Measurements from ENCODE around the gene DNAJC17. TPM values are rescaled to one million over a fixed set of nuclear protein-coding genes. Genes with fewer than 3 reads are reported as not detected.

Gene DNAJC17
- total RNA-seq, 1 donor from 2014 or later, result 20.8 TPM

DNA sequence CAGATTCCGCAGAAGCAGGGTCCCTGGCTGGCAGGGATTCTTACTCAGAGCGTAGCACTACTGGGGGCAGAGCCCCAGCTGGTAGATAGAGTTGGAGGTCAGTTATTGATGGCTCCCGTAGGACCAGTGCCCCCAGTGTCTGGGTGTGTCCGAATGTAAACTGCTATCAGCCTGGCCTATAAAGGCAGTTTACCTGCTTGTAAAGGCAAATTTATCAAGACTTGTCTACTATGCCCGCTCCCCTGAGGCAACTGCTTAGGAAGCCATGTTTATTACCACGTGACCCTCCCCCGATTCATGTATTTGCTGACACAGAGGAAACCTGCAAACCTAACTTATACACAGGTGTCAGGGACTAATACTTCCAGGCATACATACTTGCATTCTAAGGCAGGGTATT is 21.8 kb upstream of the DNAJC17 start:
- ATAC-seq, result no peak

DNA sequence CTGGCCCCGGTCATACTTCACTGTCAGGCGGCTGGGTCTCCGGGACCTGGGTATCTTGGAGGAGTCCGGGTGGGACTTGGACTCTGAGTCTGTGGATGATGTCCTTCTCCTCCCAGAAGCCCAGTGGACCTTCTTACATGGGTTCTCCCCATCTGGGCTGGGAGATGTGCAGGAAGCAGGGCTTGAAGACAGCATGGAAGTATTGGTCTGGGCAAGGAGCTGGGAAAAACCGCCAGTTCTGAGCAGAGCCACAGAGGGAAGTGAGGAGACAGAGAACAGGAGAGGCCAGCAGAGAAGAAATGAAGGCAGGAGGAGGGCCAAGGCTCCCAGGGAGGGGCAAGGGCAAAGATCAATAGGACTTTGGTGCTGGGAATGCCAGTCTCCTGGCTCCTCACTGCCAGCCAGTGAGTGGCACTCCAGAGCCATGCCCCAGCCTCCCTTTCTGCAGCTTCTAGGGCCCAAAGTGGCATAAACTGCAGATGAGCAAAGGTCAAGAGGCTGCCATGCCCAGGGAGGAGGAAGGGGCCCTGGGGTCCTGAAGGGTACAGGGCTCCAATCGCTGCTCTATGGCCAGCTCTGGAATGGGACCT is 21.3 kb upstream of the DNAJC17 start, which contains the start of gene PPP1R14D:
TSS of gene PPP1R14D (minus strand) at position 262 of the 590 bp plus-strand sequence. CDS start at position 195, 67 bp downstream.
- no peak for ATAC-seq

DNA sequence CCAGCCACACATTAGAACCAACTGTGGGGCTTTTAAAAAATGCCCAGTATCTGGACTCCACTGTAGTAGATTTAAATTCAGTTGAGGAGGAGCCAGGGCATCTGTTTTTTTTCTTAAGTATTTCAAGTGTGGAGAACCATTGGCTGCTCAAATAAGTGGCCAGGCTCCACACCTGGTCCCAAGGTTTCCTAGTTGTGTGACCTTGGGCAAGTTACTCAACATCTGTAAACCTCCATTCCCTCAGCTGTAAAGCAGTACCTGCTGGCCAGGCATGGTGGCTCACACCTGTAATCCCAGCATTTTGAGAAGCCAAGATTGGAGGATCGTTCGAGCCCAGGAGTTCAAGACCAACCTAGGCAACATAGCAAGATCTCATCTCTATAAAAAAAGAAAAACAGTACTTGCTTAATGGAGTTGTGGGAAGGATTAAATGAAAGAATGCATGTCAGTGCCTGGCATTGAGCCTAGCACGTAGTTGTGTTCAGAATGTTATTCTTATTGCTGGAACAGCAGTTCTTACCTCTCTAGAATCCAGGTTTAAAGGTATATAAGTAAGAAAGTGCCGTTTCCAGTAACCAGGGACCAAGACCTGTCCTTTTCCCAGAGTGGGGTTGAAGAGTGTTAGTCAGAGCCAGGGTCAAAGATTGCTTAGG is 19.3 kb upstream of the DNAJC17 start:
- ATAC-seq, result no peak

DNA sequence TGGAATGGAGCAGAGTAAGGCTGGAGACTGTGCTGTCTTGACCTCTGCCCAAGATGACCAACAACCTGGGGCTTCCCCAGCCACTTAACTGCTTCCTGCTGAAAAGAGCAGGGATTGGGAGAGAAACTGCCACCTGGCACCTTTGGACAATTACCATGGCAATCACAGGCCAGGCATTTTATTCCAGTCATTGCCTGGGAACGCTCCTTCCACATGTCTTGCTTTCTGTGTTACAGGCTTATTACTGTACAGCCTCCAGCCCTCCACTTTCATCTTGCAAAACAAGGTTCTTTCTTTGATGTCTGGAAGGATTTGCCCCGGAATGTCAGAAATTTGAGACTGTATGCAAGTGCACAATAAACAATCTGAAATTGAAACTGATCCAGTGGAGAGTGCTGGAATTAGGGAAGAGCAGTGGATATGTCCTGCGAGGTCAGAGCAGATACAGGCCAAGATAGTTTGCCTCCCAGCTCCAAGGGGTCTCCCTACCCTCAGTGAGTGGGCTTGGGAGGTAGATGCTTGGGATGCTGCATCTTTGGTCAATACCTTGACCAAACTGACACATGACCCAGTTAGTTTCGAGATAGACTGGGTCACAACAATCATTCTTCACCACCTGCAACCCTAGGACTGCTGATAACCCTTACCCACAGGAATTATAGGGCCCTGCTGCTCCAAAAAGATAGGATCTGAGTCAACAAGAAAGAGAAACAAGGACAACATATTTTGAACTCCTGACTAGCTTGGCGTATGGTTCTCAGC is 18.6 kb upstream of the DNAJC17 start:
- peak; percentile 61 for ATAC-seq

DNA sequence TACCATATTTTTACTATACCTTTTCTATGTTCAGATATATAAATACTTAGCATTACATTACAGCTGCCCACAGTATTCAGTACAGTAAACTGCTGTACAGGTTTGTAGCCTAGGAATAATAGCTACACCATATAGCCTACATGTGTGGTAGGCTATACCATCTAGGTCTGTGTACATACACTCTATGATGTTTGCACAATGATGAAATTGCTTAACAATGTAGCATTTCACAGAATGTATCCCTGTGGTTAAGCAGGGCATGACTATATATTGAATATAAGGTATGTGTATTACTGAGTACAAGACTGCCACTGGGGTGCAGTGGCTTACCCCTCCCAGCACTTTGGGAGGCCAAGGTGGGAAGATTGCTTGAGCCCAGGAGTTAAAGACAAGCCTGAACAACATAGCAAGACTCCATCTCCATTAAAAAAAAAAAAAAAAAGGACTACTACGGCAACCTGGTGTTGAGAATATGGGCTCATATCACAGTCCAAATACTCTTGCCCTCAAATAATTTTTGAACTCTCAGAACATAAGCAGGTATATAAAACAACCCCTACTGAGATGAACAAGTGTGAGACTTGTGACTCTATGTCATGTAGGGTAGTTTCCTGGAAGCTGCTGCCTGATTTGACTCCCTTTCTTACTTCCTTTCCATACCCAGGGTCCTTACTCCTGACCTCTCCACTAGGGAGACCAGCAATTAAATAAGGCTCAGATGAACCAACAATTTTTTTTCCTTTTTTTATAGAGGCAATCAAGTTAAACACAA is 16.5 kb upstream of the DNAJC17 start:
- peak; percentile 86 for ATAC-seq

DNA sequence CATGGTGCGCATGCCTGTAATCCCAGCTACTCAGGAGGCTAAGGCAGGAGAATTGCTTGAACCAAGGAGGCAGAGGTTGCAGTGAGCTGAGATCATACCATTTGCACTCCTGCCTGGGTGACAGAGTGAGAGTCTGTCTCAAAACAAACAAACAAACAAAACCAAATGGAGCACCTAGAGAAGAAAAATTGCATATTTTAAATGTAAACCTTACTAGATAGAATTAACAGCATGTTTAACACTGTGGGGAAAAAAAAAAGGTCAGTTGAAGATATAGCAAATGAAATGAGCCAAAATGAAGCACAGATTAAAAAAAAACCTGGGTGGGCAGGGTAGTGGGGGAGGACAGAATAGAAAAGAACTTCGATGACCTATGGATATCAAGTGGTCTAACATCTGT is 13.9 kb upstream of the DNAJC17 start:
- no peak for ATAC-seq

DNA sequence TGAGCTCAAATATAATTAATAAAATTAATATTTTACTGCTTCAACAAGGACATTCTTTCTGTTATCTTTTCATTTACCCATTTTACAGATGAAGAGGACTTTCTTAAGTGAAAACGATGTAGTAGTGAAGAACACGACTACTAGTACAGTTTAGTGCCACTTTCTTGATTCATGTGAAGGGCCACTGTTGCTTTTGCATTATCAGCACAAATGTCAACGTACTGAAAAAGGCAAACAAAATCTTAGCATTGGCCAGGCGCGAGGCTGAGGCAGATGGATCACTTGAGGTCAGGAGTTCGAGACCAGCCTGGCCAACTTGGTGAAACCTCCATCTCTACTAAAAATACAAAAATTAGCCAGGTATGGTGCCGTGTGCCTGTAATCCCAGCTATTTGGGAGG is 11.8 kb upstream of the DNAJC17 start:
- no peak for ATAC-seq

DNA sequence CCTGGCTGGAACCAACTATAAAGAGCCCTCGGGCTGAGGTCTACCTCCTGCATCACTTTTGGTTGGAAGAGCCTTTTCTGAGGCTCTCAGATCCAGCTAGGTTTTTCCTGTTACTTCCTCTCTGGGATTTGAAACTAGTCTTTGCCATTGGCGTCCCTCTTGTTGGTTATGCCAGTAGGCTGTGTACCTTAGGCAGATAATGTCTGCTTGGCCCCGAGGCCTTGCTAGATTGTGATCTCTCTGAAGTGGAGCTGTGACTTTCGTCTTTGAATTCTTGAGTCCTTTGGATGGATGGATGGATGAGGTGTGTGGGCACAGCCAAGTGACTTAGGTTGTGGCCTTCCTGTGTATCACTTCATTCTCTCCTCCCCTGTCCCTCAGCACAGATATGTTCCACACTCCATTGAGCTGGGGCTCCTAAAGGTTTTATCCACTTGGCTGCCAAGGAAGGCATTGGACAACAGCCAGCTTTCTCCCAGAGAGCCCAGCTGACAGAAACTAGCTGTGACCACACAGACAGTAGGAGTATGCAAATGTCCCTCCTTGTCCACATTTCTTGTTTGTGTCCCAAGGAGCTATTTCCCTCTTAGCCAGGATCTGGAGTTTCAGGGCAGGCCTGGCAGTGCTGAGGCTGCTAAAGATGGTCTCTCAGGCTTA is 7.9 kb upstream of the DNAJC17 start:
- ATAC-seq, result no peak

DNA sequence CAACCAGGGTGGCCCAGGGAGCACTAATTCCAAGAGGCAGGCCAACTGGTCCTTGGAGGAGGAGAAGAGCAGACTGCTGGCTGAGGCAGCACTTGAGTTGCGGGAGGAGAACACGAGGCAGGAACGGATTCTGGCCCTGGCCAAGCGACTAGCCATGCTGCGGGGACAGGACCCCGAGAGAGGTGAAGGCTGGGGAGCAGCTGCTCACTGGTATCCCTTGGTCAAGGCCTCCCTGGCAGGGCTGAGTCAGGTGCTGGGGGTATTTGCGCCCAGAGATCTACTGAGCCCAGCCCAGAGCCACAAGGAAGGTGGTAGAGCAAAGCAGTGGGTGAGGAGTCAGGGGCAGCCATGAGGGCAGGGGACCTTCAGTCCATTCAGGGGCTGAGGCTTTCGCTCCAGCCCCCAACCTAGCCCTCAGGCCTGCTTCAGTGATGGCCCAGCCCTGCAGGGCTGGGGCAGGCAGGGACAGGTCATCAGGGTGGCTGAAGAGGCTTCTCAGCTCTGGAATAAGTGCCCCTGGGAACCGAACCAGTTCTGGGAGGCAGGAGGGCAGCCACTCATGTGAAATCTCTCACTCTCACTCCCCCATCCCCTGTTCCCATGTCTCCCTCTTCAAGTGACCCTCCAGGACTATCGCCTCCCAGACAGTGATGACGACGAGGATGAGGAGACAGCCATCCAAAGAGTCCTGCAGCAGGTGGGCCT is 5.6 kb upstream of the DNAJC17 start:
- no peak for ATAC-seq

DNA sequence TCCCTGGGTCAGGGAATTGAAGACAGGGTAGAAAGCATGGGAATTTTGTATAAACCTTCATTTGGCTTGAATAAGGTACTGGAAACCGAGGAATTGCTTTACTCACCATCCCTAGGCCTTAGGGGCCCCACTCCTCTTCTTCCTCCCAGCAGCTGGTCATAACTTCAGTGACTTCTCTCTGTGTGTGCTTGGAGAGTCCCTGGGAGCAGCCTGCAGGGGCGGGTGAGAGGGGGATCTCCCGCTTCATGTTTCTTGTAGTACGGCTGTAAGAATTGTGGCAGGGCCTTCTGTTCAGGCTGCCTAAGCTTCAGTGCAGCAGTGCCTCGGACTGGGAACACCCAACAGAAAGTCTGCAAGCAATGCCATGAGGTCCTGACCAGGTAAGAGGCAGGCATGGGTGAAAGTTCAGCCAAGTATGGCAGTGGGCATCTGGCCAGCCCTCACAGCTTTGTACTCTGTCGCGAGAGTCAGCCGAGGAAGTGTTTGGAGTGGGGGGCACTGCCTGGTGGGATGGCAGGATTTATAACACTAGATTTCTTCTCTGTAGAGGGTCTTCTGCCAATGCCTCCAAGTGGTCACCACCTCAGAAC is 1.7 kb upstream of the DNAJC17 start:
- no peak for ATAC-seq

DNA sequence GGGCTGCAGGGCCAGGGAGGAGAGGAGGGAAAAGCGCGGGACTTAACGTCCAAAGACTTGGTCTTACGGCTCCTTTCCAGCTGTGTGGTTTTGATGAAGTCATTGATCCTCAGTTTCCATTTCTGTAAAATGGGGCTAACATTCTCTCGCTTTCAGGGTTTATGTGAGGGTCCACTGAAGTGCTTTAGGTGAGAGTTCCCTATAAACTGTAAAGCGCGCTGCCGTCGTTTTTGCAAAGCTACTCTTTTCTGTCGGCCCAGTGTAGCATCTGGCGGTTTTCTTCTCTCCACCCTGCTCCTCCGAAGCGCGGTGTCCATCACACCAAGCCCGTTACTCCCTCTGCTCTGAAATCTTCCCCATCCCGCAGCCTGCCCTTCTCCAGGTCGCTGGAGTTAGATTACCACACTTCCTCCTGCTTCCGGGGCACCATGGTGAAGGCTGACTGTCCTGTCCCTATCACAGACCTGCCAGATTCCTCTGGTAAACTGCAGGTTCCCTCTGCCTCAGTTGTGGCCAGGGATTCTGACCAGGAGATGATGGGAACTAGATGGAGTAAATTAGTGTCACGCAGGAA is 702 bp upstream of the DNAJC17 start:
- peak; percentile 1 for ATAC-seq

DNA sequence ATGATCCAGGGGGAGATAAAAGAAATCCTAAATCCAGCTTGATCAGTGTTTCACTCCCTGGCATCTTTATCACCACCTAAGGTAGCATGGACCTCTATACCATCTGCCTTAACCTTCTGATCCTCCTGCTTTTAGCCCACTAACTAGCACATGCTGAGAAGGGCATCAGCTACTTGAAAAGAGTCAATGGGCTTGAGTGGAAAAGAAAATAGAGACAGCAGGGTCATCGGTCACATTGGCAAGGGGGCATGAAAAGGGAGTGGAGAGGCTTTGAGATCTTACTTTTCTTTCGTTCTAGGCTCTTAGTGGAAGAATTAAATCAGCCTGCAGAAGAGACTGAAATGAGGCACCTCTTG is 623 bp downstream of the DNAJC17 start:
- no peak for ATAC-seq

DNA sequence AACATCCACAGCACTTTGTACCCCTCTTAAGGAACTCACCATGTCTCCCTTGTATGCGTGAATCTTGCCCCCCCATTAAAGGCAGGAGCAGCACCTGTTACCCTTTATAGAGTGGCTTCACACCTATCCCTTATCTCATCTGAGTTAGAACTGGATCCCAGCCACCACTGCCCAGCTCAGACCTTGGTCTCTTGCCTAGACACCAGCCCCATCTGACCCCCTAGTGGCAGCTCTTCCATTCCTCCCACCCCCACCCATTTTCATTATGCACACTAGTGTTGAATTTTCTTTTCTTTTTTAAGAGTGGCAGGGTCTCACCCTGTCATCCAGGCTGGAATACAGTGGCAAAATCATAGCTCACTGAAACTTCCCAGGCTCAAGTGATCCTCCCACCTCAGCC is 3.6 kb downstream of the DNAJC17 start:
- ATAC-seq, result no peak

DNA sequence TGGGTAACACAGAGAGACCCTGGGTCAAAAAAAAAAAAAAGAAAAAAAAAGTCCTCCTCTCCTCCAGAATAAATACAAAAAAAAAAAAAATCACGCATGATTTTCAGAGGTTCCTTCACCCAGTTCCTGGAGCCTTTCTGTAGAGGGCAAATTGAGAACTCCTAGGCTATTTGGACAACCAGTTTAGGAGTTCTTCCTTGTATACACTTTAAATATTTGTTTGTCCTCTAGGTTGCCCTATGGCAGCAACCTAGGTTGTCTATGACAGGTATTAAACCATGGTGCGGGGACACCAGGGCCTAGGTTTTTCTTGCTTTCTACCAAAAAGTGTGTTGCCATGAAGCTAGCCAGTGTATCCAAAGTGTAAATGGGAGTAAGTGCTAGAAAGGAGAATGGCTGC is 4.2 kb downstream of the DNAJC17 start:
- ATAC-seq, result no peak

DNA sequence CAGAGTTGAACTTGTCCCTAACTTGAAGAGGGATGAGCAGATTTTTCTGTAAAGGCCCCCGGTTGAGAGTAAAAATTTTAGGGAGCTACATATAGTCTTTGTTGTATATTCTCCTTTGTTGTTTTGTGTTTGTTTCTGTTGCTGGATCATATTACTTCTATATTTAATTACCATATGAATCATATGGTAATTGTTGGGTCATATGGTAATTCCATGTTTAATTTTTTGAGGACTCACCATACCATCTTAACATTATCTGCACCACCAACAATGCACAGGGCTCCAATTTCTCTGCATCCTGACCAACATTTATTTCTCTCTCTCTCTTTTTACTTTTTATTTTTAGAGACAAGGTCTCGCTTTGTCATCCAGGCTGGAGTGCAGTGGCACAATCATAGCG is 7.8 kb downstream of the DNAJC17 start:
- no peak for ATAC-seq

DNA sequence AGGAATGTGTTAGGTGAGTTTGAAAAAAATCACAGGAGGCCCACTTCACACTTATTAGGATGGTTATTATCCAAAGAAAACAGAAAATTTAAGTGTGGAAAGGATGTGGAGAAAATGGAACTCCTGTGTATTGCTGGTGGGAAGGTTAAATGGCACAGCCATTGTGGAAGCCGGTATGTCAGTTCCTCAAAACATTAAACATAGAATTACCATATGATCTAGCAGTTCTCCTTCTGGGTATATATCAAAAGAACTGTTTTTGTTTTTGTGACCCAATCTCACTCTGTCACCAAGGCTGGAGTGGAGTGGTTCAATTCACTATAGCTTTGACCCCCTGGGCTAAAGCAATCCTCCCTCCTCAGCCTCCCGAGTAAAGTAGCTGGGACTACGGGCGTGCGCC is 10.8 kb downstream of the DNAJC17 start:
- no peak for ATAC-seq

DNA sequence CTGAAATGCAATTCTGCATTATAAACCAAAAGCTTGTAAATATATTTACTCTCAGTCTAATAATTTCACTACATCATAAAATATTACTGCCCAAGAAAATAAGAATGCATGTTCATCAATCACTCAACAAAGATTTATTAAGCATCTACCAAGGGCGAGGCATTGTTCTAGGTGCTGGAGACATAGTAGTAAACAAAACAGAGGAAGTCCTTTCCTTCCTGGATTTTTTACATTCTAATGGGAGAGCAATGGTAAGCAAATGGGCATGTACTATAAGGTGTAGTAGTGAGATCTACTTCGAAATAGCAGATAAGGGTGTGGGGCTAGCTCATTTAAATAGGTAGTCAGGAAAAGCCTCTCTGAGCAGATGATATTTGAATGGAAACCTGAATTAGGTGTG is 11.2 kb downstream of the DNAJC17 start:
- ATAC-seq, result no peak

DNA sequence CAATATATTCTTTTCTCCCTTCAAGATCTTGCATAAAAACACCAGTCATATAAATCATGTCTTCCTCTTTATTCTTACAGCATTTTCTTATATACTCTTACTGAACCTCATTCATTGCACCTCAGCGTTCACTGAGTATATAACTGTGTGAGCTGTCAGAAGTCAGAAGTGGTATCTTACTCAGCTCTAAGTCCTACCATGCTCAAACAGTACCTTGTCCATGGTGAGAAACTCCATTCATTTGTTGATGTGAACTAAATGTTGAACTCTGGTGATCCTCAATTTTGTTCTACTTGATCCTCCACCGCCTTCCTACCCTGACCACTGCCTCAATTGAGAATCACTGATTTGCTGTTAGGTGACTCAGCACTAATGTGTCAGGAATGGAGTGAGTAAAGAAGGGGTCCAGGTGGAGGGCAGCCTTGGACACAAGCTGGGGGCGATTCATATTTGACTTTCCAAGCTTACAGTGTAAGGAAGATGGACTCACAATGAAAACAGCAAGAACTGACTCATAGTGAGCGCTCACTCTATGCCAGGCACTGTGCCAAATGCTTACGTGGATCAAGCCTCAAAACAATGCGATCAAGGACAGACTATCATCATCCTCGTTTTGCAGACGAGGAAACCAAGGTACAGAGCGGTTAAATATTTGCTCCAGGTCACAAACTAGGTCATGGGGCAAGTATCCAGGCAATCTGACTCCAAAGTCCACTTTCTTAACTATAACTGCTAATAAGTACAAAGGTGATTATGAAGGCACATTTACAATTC is 13.9 kb downstream of the DNAJC17 start:
- ATAC-seq, result peak; percentile 79

DNA sequence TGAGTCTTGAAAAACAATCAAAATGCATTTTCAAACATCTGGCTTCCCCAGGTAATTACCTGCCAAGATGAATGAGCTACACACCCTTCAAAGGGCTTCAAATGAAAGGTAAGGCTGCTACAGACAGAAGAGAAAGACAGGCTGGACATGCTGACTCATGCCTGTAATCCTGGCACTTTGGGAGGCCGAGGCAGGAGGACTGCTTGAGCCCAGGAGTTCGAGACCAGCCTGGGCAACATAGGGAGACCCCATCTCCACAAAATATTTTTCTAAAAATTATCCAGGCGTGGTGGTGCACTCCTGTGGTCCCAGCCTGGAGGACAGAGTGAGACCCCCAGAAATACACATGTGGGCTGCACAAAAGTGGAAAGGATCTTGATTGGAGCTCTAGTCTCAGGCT is 14.9 kb downstream of the DNAJC17 start:
- no peak for ATAC-seq

DNA sequence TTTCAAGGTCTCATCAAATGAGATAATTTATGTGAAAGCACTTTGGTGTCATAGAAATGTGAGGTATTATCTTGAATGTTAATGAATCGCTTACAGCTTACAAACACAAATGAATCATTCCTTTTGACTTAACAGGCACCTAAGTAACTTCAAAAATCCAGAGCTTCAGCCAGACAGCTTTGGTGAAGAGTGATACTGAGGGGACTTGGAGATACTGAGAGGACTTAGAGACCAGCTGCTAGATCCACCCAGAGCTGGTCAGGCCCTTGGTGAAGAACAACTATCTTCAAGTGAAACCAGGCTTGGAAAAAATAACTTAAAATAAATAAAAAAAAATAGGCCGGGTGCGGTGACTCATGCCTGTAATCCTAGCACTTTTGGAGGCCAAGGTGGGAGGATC is 16.6 kb downstream of the DNAJC17 start:
- ATAC-seq, result no peak
